CD4-positive, alpha-beta T cell treated with Interleukin-12 subunit alpha and Interleukin-12 subunit beta, for 1 hour (primary cell): ENCODE measurements around the gene FAM13A.
"Not testable (repeated sequence)": the region's sequence is repeated elsewhere in the genome, so short reads cannot be mapped to it uniquely, and the experiment has no call there.

Experiments
- DNase-seq: peaks from one replicate; pipeline ENCODE4 v3.0.0-alpha.2; 2020

The FAM13A gene

DNA sequence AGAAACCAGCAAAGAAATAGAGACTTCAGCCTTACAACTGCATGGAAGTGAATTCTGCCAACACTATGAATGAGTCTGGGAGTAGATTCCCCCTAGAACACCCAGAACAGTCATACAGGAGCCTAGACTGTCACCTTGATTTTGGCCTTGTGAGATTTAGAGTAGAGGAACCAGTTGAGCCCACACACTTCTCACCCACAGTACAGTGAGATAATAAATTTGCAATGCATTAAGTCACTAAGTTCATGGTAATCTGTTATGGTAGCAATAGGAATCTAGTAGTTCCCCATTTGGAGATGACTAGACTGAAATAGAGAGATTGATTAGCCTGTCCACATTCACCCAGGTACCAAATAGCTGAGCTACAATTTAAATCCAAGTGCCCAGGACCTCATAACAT, 59.0 kb downstream of the FAM13A start:
- DNase-seq, result no peak

DNA sequence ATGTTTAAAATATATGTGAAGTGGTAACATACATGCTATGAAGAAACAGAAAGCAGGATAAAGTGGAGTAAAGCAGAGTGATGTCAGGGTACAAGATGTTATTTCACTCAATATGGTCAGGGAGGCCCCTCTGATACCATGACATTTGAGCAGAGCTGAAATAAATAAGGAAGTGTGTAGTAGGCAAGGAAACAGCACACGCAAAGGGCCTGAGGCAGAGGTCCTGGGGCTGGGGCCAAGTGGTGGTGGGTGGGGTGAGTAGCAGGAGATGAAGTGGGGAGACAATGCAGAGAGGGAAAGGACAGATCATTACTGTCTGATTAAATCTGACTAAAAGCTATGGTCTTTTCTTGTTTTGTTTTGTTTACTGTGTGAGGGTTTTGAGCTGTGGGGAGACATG, 61.1 kb downstream of the FAM13A start:
- DNase-seq, result no peak

DNA sequence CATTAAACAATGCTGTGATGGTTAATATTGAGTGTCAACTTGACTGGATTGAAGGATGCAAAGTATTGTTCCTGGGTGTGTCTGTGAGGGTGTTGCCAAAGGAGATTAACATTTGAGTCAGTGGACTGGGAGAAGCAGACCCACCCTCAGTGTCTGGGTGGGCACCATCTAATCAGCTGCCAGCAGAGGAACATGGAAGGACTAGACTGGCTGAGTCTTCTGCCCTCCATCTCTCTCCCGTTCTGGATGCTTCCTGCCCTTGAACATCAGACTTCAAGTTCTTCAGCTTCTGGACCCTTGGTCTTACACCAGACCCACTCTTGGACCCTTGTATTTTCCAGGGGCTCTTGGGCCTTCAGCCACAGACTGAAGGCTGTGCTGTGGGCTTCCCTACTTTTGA, 61.7 kb downstream of the FAM13A start:
- DNase-seq, result not testable (repeated sequence)

DNA sequence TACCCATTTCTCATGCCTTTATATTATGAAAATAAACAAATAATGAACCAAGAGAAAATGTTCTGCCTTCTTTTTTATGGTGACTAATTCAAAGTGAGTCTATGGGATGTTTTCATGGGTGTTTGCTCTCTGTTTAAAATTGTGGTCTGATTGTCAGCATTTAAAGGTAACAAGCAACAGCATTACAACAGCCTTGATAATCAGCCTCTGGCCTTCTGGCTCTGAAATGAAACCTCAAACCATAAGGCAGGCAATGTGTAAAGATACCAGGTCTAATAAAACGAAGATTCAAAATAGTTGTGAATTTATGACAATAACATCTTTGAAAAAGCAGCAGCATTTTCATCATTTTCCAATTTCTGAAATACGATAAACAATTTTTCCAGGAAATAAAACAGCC, 63.7 kb downstream of the FAM13A start:
- no peak for DNase-seq

- no peak for DNase-seq
Observed at GRCh38 chr4:88991746-88992145, 65.2 kb downstream of the FAM13A start.

GRCh38 chr4:88989990-88990389, 67.0 kb downstream of the FAM13A start:
- no peak for DNase-seq

DNA sequence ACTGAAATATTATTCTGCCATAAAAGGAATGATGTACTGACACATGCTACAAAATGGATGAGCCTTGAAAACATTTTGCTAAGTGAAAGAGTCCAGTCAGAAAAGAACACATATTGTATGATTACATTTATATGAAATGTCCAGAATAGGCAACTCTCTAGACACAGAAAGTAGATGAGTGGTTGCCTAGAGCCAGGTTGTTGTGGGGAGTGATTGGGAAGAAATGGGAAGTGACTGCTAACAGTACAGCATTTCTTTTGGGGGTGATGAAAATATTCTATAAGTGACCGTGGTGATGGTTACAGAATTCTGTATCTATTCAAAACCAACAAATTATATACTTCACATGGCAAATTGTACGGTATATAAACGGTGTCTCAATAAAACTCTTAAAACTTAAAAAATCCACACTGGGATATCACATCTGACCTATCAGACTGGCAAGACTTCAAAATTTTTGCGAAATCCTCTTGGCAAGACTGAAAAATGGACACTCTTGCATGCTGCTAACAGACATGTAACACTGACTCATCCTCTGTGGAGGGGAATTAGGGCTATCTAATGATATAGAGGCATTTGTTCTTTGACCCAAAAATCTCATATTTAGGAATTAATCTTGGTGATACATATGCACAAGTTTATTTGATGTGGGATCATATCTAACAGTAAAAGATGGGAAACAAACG, 71.8 kb downstream of the FAM13A start:
- no peak for DNase-seq

DNA sequence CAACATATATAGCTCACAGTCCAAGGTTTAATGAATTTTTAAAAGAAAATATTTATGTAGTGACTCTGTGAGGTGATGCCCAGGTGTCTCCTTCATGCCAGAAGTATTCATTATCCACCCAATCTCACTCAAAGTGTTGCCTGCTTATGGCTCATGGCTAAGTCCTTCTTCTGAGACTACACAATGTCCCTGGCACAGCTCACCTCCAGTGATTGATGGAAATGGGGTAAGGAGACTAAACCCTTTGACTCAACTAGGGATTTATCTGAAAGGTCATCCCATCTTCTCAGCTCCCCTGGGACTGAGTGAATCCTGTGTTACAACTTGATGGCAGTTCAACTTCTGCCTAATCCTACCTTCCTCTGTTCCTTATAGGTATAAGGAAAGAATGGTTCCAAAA, 74.2 kb downstream of the FAM13A start:
- DNase-seq, result no peak

DNA sequence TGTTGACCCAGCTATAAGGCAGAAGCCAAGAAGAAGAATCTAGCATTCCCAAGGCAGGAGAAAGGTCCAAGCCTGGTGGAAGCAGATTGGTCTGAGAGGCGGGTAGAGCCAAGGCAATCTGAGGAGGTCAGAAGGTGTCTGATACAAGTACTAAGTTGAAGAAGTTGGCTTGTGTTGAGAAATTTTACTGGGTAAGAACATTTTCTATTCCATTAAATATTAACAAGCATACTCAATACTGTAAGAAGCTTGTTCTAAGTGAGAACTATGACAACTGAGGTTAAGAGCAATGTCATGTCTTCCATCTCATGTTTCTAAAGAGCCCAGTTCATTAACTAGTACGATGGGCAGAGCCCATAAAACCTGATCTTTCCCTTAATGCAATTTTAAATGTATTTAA, 75.0 kb downstream of the FAM13A start:
- DNase-seq, result no peak

- DNase-seq, result no peak
Observed at GRCh38 chr4:88981556-88981955, 75.4 kb downstream of the FAM13A start.

DNA sequence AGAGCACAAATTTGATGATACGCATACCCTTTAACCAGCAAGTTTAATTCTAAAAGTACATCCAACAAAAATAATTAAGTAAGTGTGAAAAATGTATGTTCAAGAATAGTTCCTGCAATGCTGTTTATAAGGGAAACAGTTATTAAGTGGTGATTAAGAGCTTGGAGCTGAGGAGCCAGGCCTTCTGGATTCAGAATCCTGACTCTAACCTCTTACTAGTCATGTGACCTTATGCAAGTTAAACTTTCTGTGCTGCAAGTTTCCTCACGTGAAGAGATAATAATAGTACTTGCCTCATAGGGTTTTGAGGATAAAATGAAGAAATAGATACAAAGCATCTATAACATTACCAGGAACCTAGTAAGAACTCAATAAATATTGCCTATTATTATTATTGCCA, 77.7 kb downstream of the FAM13A start:
- DNase-seq, result no peak

- no peak for DNase-seq
Observed at GRCh38 chr4:88976775-88977035, 80.3 kb downstream of the FAM13A start.

DNA sequence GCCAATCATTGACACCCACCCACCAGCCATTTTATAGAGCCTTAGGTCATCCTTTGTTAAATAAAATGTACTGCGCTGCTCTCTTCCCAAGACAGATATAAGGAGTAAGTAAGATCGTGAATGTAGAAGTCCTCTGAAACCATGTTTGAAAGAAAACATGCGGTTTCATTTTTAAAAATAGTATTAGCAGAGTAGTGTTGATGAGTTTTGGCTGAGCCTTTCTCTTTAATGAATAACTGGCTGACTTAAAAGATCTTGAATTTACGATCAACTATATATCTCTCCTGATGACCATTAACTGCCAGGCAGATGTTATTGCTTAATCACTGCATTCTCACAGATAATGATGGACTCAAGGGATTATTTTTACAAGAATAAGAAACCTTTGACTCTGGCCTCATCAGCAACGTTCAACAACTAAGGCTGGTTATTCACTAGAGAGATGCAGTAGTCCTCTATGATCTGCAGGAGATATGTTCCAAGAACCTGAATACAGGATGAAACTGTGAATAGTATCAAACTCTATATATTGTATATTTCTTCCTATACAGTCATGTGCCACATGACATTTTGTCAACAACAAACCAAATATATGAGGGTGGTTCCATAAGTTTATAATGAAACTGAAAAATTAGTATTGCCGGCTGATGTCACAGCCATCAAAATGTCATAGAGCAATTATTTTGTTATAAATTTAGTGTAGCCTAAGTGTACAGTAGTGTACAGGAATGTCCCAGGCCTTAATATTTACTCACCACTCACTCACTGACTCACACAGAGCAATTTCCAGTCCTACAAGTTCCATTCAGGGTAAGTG, 80.8 kb downstream of the FAM13A start:
- DNase-seq, result no peak

DNA sequence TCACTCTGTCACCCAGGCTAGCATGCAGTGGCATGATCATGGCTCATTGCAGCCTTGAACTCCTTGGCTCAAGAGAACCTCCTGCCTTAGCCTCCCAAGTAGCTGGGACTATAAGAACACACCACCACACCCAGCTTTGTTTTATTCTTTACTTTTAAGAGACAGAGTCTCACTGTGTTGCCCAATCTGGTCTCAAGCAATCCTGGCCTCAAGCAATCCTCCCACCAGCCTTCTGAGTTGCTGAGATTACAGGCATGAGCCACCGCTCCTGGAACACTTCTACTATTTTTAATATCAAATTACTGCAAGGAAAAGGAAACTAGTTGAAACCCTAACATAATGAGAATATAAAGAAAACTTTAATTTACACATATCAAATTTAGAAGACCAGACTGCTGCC, 85.4 kb downstream of the FAM13A start:
- no peak for DNase-seq

DNA sequence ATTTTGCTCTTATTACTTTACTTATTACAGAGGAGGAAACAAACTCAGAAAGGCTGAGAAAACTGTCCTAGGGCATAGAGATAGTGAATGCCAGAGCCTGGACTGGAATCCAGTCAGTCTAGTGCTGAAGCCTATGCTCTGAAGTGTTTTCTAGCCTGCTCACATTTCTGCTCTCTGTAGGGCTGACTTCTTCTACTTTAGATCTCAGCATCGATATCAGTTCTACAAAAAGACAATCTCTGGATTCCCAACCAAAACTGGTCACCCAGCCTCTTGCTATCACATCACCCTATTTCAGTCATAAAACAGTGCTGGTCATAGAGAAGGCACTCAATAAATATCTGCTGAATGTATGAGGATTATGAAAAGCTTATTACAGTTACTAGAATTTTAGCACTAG, 87.2 kb downstream of the FAM13A start:
- DNase-seq, result no peak

DNA sequence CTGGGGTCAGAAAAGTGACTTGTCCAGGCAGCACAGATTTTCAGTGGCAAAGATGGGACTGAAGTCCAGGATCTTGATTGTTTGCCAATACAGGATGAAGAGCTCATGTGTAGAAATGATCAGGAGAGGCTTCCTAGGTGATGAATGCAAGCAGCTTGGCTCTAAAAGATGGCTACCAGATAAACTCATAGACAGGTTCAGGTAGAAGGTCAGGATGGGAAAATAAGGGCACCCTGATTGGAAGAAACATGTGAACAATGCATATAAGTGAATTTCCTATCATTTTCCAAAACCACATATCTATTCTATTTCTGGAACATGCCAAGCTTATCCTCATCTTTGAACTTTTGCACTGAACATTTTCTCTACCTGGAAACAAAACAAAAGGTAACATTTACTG, 87.7 kb downstream of the FAM13A start:
- DNase-seq, result no peak

- DNase-seq, result no peak
Observed at GRCh38 chr4:88967883-88968331, 89.1 kb downstream of the FAM13A start.

- DNase-seq, result no peak
Observed at GRCh38 chr4:88965053-88965452, 91.9 kb downstream of the FAM13A start.

- DNase-seq, result no peak
Observed at GRCh38 chr4:88964450-88964849, 92.5 kb downstream of the FAM13A start.

GRCh38 chr4:88963817-88964216, 93.2 kb downstream of the FAM13A start:
- no peak for DNase-seq

DNA sequence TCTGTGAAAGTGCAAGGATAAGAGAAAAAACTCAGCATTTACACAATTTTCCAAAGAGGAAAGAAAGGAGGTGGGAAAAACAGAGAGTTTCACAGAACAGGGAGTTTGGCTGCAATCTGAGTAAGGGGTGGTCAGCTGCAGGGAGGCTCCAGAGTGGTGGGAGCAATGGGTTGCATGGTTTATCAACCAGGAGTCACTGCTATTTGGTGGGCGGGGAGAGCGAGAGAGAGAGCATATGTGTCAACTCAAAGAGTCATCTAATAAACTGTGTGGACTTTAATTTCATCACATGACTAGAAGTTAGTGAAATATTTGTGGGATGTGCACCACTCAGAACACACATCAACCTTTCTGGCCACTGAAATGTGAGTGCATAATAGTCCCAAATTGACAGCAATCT, 94.6 kb downstream of the FAM13A start:
- no peak for DNase-seq

DNA sequence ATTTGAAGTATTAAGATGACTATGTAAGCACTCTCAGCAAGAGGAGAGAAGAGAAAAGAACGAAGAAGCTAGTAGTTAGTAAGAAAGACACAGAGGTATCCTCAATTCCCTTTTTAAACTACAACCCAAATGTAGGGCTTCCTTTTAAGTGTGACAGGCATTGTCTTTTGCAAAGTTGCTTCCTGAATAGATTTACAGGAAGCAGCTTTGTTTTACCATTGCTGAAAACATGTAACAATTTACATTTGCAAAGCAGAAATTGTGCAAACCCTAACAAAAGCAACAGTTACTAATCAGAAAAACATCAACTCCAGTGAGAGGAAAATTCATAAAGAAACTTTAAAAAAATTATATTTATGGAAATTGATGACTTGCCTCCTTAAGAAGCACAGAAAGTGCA, 96.4 kb downstream of the FAM13A start:
- no peak for DNase-seq

- no peak for DNase-seq
Observed at GRCh38 chr4:88958080-88958479, 98.9 kb downstream of the FAM13A start.

- DNase-seq, result no peak
Observed at GRCh38 chr4:88957570-88957969, 99.4 kb downstream of the FAM13A start.
